ENCODE results near the gene LTF.
"Not testable (repeated sequence)": the region's sequence is repeated elsewhere in the genome, so short reads cannot be mapped to it uniquely, and the experiment has no call there.

The LTF gene

GRCh38 chr3:46409739-46410489, 54.8 kb downstream of the LTF start:
- DNase-seq = no peak

- no peak for DNase-seq
Observed at GRCh38 chr3:46408853-46409252, 55.9 kb downstream of the LTF start.

GRCh38 chr3:46407970-46408369, 56.7 kb downstream of the LTF start:
- no peak for DNase-seq

- DNase-seq = peak; percentile 20
Observed at GRCh38 chr3:46406788-46407611, 57.7 kb downstream of the LTF start, which contains the start of the genes CCR5AS and CCRL2. TSS of gene CCR5AS (minus strand) at chr3:46407066. TSS of gene CCRL2 (plus strand) at chr3:46407259. CDS start at chr3:46408080, 821 bp downstream.

- DNase-seq = no peak
Observed at GRCh38 chr3:46406443-46406787, 58.3 kb downstream of the LTF start.

- no peak for DNase-seq
Observed at GRCh38 chr3:46405301-46406019, 59.2 kb downstream of the LTF start.

GRCh38 chr3:46402902-46403301, 61.8 kb downstream of the LTF start:
- not testable (repeated sequence) for DNase-seq

GRCh38 chr3:46401579-46401978, 63.1 kb downstream of the LTF start:
- DNase-seq = no peak

- DNase-seq = no peak
Observed at GRCh38 chr3:46400846-46401245, 63.9 kb downstream of the LTF start.

GRCh38 chr3:46400000-46400734, 64.5 kb downstream of the LTF start:
- DNase-seq = no peak

- DNase-seq = no peak
Observed at GRCh38 chr3:46399557-46399956, 65.1 kb downstream of the LTF start.

- no peak for DNase-seq
Observed at GRCh38 chr3:46399098-46399497, 65.6 kb downstream of the LTF start.

- DNase-seq = no peak
Observed at GRCh38 chr3:46398186-46398955, 66.3 kb downstream of the LTF start.

- DNase-seq = no peak
Observed at GRCh38 chr3:46397111-46397510, 67.6 kb downstream of the LTF start.

GRCh38 chr3:46395766-46396530, 68.8 kb downstream of the LTF start:
- no peak for DNase-seq

GRCh38 chr3:46395210-46395661, 69.5 kb downstream of the LTF start:
- no peak for DNase-seq

- DNase-seq = no peak
Observed at GRCh38 chr3:46393554-46394434, 70.9 kb downstream of the LTF start.

GRCh38 chr3:46393011-46393410, 71.7 kb downstream of the LTF start:
- DNase-seq = no peak

GRCh38 chr3:46391526-46391925, 73.2 kb downstream of the LTF start:
- not testable (repeated sequence) for DNase-seq

GRCh38 chr3:46389306-46389705, 75.4 kb downstream of the LTF start:
- no peak for DNase-seq

All from stimulated activated CD4-positive, alpha-beta T cell treated with anti-CD3 and anti-CD28 coated beads, Interleukin-4, amount 100 ng/mL, for 24 hours (primary cell).